ENCODE data around the gene SPRY4.
"Not testable (repeated sequence)": the region's sequence is repeated elsewhere in the genome, so short reads cannot be mapped to it uniquely, and the experiment has no call there.

The SPRY4 gene

GRCh38 chr5:142290577-142291299 lies 34.1 kb downstream of the SPRY4 start:
- DNase-seq, result peak; percentile 44

GRCh38 chr5:142289708-142290576 lies 34.9 kb downstream of the SPRY4 start:
- no peak for DNase-seq

- no peak for DNase-seq
These were observed 36.9 kb downstream of the SPRY4 start for GRCh38 chr5:142287973-142288313.

GRCh38 chr5:142287096-142287972 lies 37.5 kb downstream of the SPRY4 start:
- no peak for DNase-seq

GRCh38 chr5:142286111-142286510 lies 38.7 kb downstream of the SPRY4 start:
- DNase-seq, result no peak

GRCh38 chr5:142283304-142283703 lies 41.5 kb downstream of the SPRY4 start:
- DNase-seq, result no peak

GRCh38 chr5:142281966-142282365 lies 42.9 kb downstream of the SPRY4 start:
- no peak for DNase-seq

- DNase-seq, result no peak
These were observed 43.8 kb downstream of the SPRY4 start for GRCh38 chr5:142281008-142281367.

- peak; percentile 24 for DNase-seq
These were observed 44.5 kb downstream of the SPRY4 start for GRCh38 chr5:142280066-142281007.

- DNase-seq, result no peak
These were observed 46.2 kb downstream of the SPRY4 start for GRCh38 chr5:142278627-142279026.

GRCh38 chr5:142277796-142278195 lies 47.0 kb downstream of the SPRY4 start:
- no peak for DNase-seq

- DNase-seq, result no peak
These were observed 48.3 kb downstream of the SPRY4 start for GRCh38 chr5:142276517-142276916.

GRCh38 chr5:142275496-142275895 lies 49.3 kb downstream of the SPRY4 start:
- DNase-seq, result no peak

- DNase-seq, result not testable (repeated sequence)
These were observed 52.2 kb downstream of the SPRY4 start for GRCh38 chr5:142272596-142272995.

- DNase-seq, result not testable (repeated sequence)
These were observed 60.7 kb downstream of the SPRY4 start for GRCh38 chr5:142264084-142264483.

- no peak for DNase-seq
These were observed 61.5 kb downstream of the SPRY4 start for GRCh38 chr5:142263346-142263745.

GRCh38 chr5:142262683-142263082 lies 62.1 kb downstream of the SPRY4 start:
- DNase-seq, result no peak
